ENCODE measurements around the gene PHF5A.
A peak's percentile ranks its signal among the peaks of the same experiment; 100 is the strongest.

Gene PHF5A

GRCh38 chr22:41512421-41513194, 44.1 kb upstream of the PHF5A start:
- in situ Hi-C loops (cut with MboI; ENCODE audit: low sequenced_read_pairs, unreplicated experiment): no loop called here
- no peak for TF ChIP-seq CTCF (IDR thresholded peaks at IDR 0.05; ENCODE audit: borderline replicate concordance, control extremely low read depth, extremely low read depth, insufficient read depth, missing control alignments)
- DNase-seq (ENCODE audit: low spot score): peak; percentile 28

GRCh38 chr22:41511521-41511968, 43.1 kb upstream of the PHF5A start:
- in situ Hi-C loops (cut with MboI; ENCODE audit: low sequenced_read_pairs, unreplicated experiment): no loop called here
- no peak for DNase-seq (ENCODE audit: low spot score)
- no peak for TF ChIP-seq CTCF (IDR thresholded peaks at IDR 0.05; ENCODE audit: borderline replicate concordance, control extremely low read depth, extremely low read depth, insufficient read depth, missing control alignments)

GRCh38 chr22:41508770-41509170, 40.3 kb upstream of the PHF5A start:
- in situ Hi-C loops (cut with MboI; ENCODE audit: low sequenced_read_pairs, unreplicated experiment): no loop called here
- no peak for TF ChIP-seq CTCF (IDR thresholded peaks at IDR 0.05; ENCODE audit: borderline replicate concordance, control extremely low read depth, extremely low read depth, insufficient read depth, missing control alignments)
- DNase-seq (ENCODE audit: low spot score): no peak

- DNase-seq (ENCODE audit: low spot score): no peak
- in situ Hi-C loops (cut with MboI; ENCODE audit: low sequenced_read_pairs, unreplicated experiment): no loop called here
- no peak for TF ChIP-seq CTCF (IDR thresholded peaks at IDR 0.05; ENCODE audit: borderline replicate concordance, control extremely low read depth, extremely low read depth, insufficient read depth, missing control alignments)
Observed at GRCh38 chr22:41507330-41508063, 39.0 kb upstream of the PHF5A start.

- in situ Hi-C loops (cut with MboI; ENCODE audit: low sequenced_read_pairs, unreplicated experiment): no loop called here
- no peak for TF ChIP-seq CTCF (IDR thresholded peaks at IDR 0.05; ENCODE audit: borderline replicate concordance, control extremely low read depth, extremely low read depth, insufficient read depth, missing control alignments)
- DNase-seq (ENCODE audit: low spot score): no peak
Observed at GRCh38 chr22:41505511-41506220, 37.2 kb upstream of the PHF5A start.

GRCh38 chr22:41504816-41505215, 36.3 kb upstream of the PHF5A start:
- no peak for DNase-seq (ENCODE audit: low spot score)
- in situ Hi-C loops (cut with MboI; ENCODE audit: low sequenced_read_pairs, unreplicated experiment): no loop called here
- no peak for TF ChIP-seq CTCF (IDR thresholded peaks at IDR 0.05; ENCODE audit: borderline replicate concordance, control extremely low read depth, extremely low read depth, insufficient read depth, missing control alignments)

Measured in GM13976 (cell line).